ENCODE data around the gene LRRC66. TPM values are rescaled to one million over a fixed set of nuclear protein-coding genes. Genes with fewer than 3 reads are reported as not detected.

The LRRC66 gene
- total RNA-seq, 1 donor from 2014 or later = 0.29 TPM

GRCh38 chr4:52014903-52015302, 5.3 kb downstream of the LRRC66 start:
- DNase-seq (ENCODE audit: low spot score) = no peak

- no peak for DNase-seq (ENCODE audit: low spot score)
Measured at GRCh38 chr4:52012651-52013050, 7.5 kb downstream of the LRRC66 start.

GRCh38 chr4:52010986-52011385, 9.2 kb downstream of the LRRC66 start:
- no peak for DNase-seq (ENCODE audit: low spot score)

- DNase-seq (ENCODE audit: low spot score) = no peak
Measured at GRCh38 chr4:52006887-52007286, 13.3 kb downstream of the LRRC66 start.

GRCh38 chr4:52005604-52006273, 14.4 kb downstream of the LRRC66 start:
- DNase-seq (ENCODE audit: low spot score) = no peak

GRCh38 chr4:52004414-52004813, 15.7 kb downstream of the LRRC66 start:
- no peak for DNase-seq (ENCODE audit: low spot score)

- DNase-seq (ENCODE audit: low spot score) = no peak
Measured at GRCh38 chr4:52001616-52002015, 18.5 kb downstream of the LRRC66 start.

GRCh38 chr4:51999250-51999649, 20.9 kb downstream of the LRRC66 start:
- DNase-seq (ENCODE audit: low spot score) = no peak

- no peak for DNase-seq (ENCODE audit: low spot score)
Measured at GRCh38 chr4:51998837-51999236, 21.3 kb downstream of the LRRC66 start.

GRCh38 chr4:51997647-51998046, 22.5 kb downstream of the LRRC66 start:
- DNase-seq (ENCODE audit: low spot score) = no peak

- DNase-seq (ENCODE audit: low spot score) = no peak
Measured at GRCh38 chr4:51995647-51996220, 24.4 kb downstream of the LRRC66 start.

- no peak for DNase-seq (ENCODE audit: low spot score)
Measured at GRCh38 chr4:51965862-51966261, 54.3 kb downstream of the LRRC66 start.

GRCh38 chr4:51963841-51964517, 56.2 kb downstream of the LRRC66 start:
- no peak for DNase-seq (ENCODE audit: low spot score)

GRCh38 chr4:51960486-51960885, 59.7 kb downstream of the LRRC66 start:
- no peak for DNase-seq (ENCODE audit: low spot score)

- no peak for DNase-seq (ENCODE audit: low spot score)
Measured at GRCh38 chr4:51958199-51958968, 61.8 kb downstream of the LRRC66 start.

Other genes with a start within 250 kb of the LRRC66 start
- gene DCUN1D4, start 177.2 kb downstream of the LRRC66 start, total RNA-seq = 71.2 TPM
- gene SGCB, start 17.9 kb upstream of the LRRC66 start, total RNA-seq = 29.4 TPM
- 12.4 TPM for gene SPATA18, start 30.9 kb upstream of the LRRC66 start, total RNA-seq

All from ureter (tissue), 1 donor.